IMR-90 (cell line): Measurements from ENCODE around the gene TIMM21. TPM values are rescaled to one million over a fixed set of nuclear protein-coding genes. Genes with fewer than 3 reads are reported as not detected.

ENCODE experiments used
- ATAC-seq: fragments of 200-7000 bp; cut with Tn5 transposase; 2 replicates; pipeline ENCODE4 v1.9.1; 2020; ENCODE audit warnings: low read depth, mild to moderate bottlenecking, moderate library complexity
- BruUV-seq: library from RNA; stranded (reverse); fragments of 400-500 nt; replicated peaks from 2 replicates; lab custom pipeline; 2021; lab: Mats Ljungman, UMichigan
- CTCF ChIA-PET: fragments of 300-600 bp; formaldehyde crosslinking; extraction: SDS; loops from one replicate; lab custom pipeline; 2021; ENCODE audit warnings: antibody characterized with exemption; lab: Yijun Ruan, JAX
- POLR2A ChIA-PET: fragments of 300-600 bp; sonication (Branson Sonifier 250); formaldehyde crosslinking; loops from one replicate; lab custom pipeline; 2022; ENCODE audit warnings: antibody characterized with exemption; ENCODE audit not compliant: unreplicated experiment; lab: Charles Lee
- DNase-seq: peaks from one replicate; pipeline ENCODE4 v3.0.0; 2013
- H2AFZ ChIP-seq: replicated peaks from 2 replicates; pipeline ENCODE3; 2013; ENCODE audit warnings: low read length, mild to moderate bottlenecking; ENCODE audit not compliant: poor library complexity
- H2AK5ac ChIP-seq: 2 replicates; pipeline ENCODE4 v1.6.1; 2013; ENCODE audit warnings: low read depth, low read length, inconsistent platforms
- H2AK9ac ChIP-seq: replicated peaks from 2 replicates; pipeline ENCODE3; 2013; ENCODE audit warnings: mild to moderate bottlenecking, low read depth, low read length, moderate library complexity; ENCODE audit not compliant: poor library complexity
- H2BK120ac ChIP-seq: 2 replicates; pipeline ENCODE4 v1.6.1; 2013; ENCODE audit warnings: low read depth, low read length, inconsistent platforms
- H2BK15ac ChIP-seq: 3 replicates; pipeline ENCODE4 v1.6.1; 2013; ENCODE audit warnings: low read depth, low read length, inconsistent platforms
- H2BK20ac ChIP-seq: 2 replicates; pipeline ENCODE4 v1.6.1; 2013; ENCODE audit warnings: low read depth, mild to moderate bottlenecking, inconsistent platforms, low read length, moderate library complexity
- H2BK5ac ChIP-seq: 2 replicates; pipeline ENCODE4 v1.6.1; 2013; ENCODE audit warnings: mild to moderate bottlenecking, low read depth, low read length, inconsistent platforms; ENCODE audit not compliant: poor library complexity, severe bottlenecking
- H3K14ac ChIP-seq: replicated peaks from 2 replicates; pipeline ENCODE4 v1.6.1; 2013; ENCODE audit warnings: low read depth, low read length, inconsistent platforms
- H3K18ac ChIP-seq: 2 replicates; pipeline ENCODE4 v1.6.1; 2013; ENCODE audit warnings: low read depth, low read length, control low read depth
- H3K23ac ChIP-seq: 2 replicates; pipeline ENCODE4 v1.6.1; 2013; ENCODE audit warnings: low read depth, low read length, inconsistent platforms
- H3K27ac ChIP-seq: 2 replicates; pipeline ENCODE4 v1.5.1; 2013; ENCODE audit warnings: mild to moderate bottlenecking, control low read depth, low read length; ENCODE audit not compliant: insufficient read depth
- H3K27me3 ChIP-seq: 2 replicates; pipeline ENCODE4 v1.6.1; 2013; ENCODE audit warnings: low read length; ENCODE audit not compliant: control insufficient read depth, insufficient read depth
- H3K36me3 ChIP-seq: 2 replicates; pipeline ENCODE4 v1.6.1; 2013; ENCODE audit warnings: low read length, mixed read lengths; ENCODE audit not compliant: control insufficient read depth, insufficient read depth
- H3K4ac ChIP-seq: 2 replicates; pipeline ENCODE4 v1.6.1; 2013; ENCODE audit warnings: low read depth, low read length, inconsistent platforms
- H3K4me1 ChIP-seq: 2 replicates; pipeline ENCODE4 v1.6.1; 2013; ENCODE audit warnings: low read length, mixed read lengths; ENCODE audit not compliant: control insufficient read depth, insufficient read depth
- H3K4me2 ChIP-seq: 2 replicates; pipeline ENCODE4 v1.6.1; 2013; ENCODE audit warnings: low read depth, mild to moderate bottlenecking, control low read depth, low read length, moderate library complexity
- H3K4me3 ChIP-seq: 2 replicates; pipeline ENCODE4 v1.5.1; 2013; ENCODE audit warnings: low read depth, mild to moderate bottlenecking, control low read depth, low read length, moderate library complexity; ENCODE audit not compliant: insufficient read depth
- H3K56ac ChIP-seq: 2 replicates; pipeline ENCODE4 v1.6.1; 2013; ENCODE audit warnings: low read length, inconsistent platforms; ENCODE audit not compliant: insufficient read depth; ENCODE audit errors: extremely low read depth
- H3K79me1 ChIP-seq, 2 experiments: 2 replicates each; pipeline ENCODE4 v1.6.1; 2013; ENCODE audit warnings: low read length in 2 of 2, inconsistent platforms in 1 of 2, low read depth in 1 of 2
- H3K9ac ChIP-seq: 2 replicates; pipeline ENCODE4 v1.6.1; 2013; ENCODE audit warnings: low read depth, low read length, control low read depth
- H3K9me1 ChIP-seq: 2 replicates; pipeline ENCODE4 v1.6.1; 2013; ENCODE audit warnings: low read length, inconsistent platforms; ENCODE audit not compliant: insufficient read depth
- H3K9me3 ChIP-seq: 2 replicates; pipeline ENCODE4 v1.6.1; 2013; ENCODE audit warnings: low read length; ENCODE audit not compliant: control insufficient read depth, insufficient read depth
- H4K20me1 ChIP-seq: 2 replicates; pipeline ENCODE4 v1.6.1; 2013; ENCODE audit warnings: low read length, inconsistent platforms; ENCODE audit not compliant: insufficient read depth
- H4K5ac ChIP-seq: 2 replicates; pipeline ENCODE4 v1.6.1; 2013; ENCODE audit warnings: mild to moderate bottlenecking, low read depth, low read length, control low read depth
- H4K8ac ChIP-seq, 2 experiments: 2 replicates each; pipeline ENCODE4 v1.6.1; 2013; ENCODE audit warnings: low read depth in 2 of 2, low read length in 2 of 2, control low read depth in 1 of 2, inconsistent platforms in 1 of 2
- H4K91ac ChIP-seq: 2 replicates; pipeline ENCODE4 v1.6.1; 2013; ENCODE audit warnings: low read depth, low read length, inconsistent platforms; ENCODE audit not compliant: insufficient read depth
- CHD1 ChIP-seq: IDR thresholded peaks from 2 replicates; pipeline ENCODE4 v1.6.1; 2012; ENCODE audit warnings: low read depth, low read length, improper control_type of control experiment
- MAFK ChIP-seq: IDR thresholded peaks from 2 replicates; pipeline ENCODE4 v1.6.1; 2012; ENCODE audit warnings: low read depth, low read length, improper control_type of control experiment
- MAZ ChIP-seq: IDR thresholded peaks from 2 replicates; pipeline ENCODE4 v1.6.1; 2012; ENCODE audit warnings: low read depth, mild to moderate bottlenecking, low read length, improper control_type of control experiment, moderate library complexity, borderline replicate concordance
- RCOR1 ChIP-seq: IDR thresholded peaks from 2 replicates; pipeline ENCODE4 v1.6.1; 2012; ENCODE audit warnings: mild to moderate bottlenecking, low read length, improper control_type of control experiment; ENCODE audit not compliant: insufficient replicate concordance
- RFX5 ChIP-seq: IDR thresholded peaks from 2 replicates; pipeline ENCODE4 v1.8.0; 2012; ENCODE audit warnings: low read depth, mild to moderate bottlenecking, low read length, moderate library complexity
- WGBS, 2 experiments: methylation state at CpG; one replicate each; pipeline versions ENCODE4 v1.1.5 to v1.1.7; 2013; ENCODE audit warnings: missing lambda C conversion rate in 2 of 2; ENCODE audit not compliant: insufficient read length in 1 of 2; ENCODE audit errors: extremely low coverage in 2 of 2; 5-methylcytosine and 5-hydroxymethylcytosine counted together
- dilution Hi-C: fragments of 300-500 bp; cut with HindIII; formaldehyde crosslinking; loops from one replicate; pipeline ENCODE4 v1.14.3; 2018; ENCODE audit warnings: low sequenced_read_pairs; ENCODE audit not compliant: unreplicated experiment
- in situ Hi-C: fragments of 300-500 bp; cut with MboI; formaldehyde crosslinking; loops from 3 replicates; pipeline ENCODE4 v1.14.3; 2019; ENCODE audit warnings: low sequenced_read_pairs, inconsistent platforms, mixed read lengths
- intact Hi-C: fragments of 100-400 bp; cut with micrococcal nuclease; formaldehyde crosslinking; loops from 2 replicates; pipeline ENCODE4 v1.10.0; 2022
- polyA plus RNA-seq, 3 experiments: library from polyadenylated mRNA; depleted of rRNA; stranded (reverse); fragments of >200 nt; gene quantifications; 2 replicates each; pipeline ENCODE4 v1.2.3, GENCODE V29; 2012; ENCODE audit warnings: low replicate concordance in 1 of 3
- total RNA-seq: library from RNA; depleted of rRNA; stranded (reverse); fragments of >200 nt; gene quantifications from 2 replicates; pipeline ENCODE4 v1.2.3, GENCODE V29; 2012
- TF ChIP-seq, protein P1 (sequence below): fragments of 150-350 bp; IDR thresholded peaks from 2 replicates; pipeline ENCODE4 v1.6.1; 2016; ENCODE audit warnings: low read depth, mild to moderate bottlenecking, low read length, moderate library complexity, borderline replicate concordance
- TF ChIP-seq, protein P2 (sequence below): conservative IDR thresholded peaks from 2 replicates; pipeline ENCODE4 v1.5.1; 2012; ENCODE audit warnings: mild to moderate bottlenecking, low read depth, low read length, improper control_type of control experiment

The TIMM21 gene
- total and polyA plus RNA-seq, 2 of the 4 experiments (the other 2 are of a cell fraction) = 42.8 to 52.7 TPM

DNA sequence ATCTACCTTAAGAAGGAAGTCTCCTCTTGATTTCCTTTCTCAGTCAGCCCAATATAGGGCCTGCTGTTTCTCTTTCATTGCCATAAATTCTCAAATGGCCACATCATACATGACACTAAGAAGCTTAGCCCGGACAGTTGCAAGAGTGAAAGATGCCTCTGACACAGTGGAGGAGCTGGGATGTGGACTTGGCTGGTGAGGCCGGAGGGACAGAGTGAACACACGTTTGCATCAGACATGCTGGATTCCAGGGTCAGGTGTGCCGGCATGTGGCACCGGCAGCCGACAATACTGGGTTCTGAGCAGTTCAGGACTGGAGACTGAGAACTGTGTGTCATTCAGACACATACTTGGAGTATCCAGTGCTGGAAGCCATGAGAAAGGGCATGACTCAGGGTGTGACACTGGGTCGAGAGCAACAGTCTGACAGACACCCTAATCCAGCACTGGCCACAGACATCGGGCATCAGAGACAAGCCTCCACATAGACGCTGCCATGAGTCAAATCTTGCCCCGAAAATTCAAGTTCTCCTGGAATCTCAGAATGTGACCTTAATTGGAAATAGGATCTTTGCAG lies 31.4 kb downstream of the TIMM21 start:
- TF ChIP-seq CHD1 = no peak
- no peak for TF ChIP-seq MAZ
- TF ChIP-seq, protein P1, sequence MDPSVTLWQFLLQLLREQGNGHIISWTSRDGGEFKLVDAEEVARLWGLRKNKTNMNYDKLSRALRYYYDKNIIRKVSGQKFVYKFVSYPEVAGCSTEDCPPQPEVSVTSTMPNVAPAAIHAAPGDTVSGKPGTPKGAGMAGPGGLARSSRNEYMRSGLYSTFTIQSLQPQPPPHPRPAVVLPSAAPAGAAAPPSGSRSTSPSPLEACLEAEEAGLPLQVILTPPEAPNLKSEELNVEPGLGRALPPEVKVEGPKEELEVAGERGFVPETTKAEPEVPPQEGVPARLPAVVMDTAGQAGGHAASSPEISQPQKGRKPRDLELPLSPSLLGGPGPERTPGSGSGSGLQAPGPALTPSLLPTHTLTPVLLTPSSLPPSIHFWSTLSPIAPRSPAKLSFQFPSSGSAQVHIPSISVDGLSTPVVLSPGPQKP = no peak
- TF ChIP-seq, protein P2, sequence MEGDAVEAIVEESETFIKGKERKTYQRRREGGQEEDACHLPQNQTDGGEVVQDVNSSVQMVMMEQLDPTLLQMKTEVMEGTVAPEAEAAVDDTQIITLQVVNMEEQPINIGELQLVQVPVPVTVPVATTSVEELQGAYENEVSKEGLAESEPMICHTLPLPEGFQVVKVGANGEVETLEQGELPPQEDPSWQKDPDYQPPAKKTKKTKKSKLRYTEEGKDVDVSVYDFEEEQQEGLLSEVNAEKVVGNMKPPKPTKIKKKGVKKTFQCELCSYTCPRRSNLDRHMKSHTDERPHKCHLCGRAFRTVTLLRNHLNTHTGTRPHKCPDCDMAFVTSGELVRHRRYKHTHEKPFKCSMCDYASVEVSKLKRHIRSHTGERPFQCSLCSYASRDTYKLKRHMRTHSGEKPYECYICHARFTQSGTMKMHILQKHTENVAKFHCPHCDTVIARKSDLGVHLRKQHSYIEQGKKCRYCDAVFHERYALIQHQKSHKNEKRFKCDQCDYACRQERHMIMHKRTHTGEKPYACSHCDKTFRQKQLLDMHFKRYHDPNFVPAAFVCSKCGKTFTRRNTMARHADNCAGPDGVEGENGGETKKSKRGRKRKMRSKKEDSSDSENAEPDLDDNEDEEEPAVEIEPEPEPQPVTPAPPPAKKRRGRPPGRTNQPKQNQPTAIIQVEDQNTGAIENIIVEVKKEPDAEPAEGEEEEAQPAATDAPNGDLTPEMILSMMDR = no peak
- TF ChIP-seq RCOR1 = no peak
- TF ChIP-seq MAFK = no peak
- TF ChIP-seq RFX5 = no peak
- no peak overlapping the region for H4K8ac ChIP-seq
- H3K14ac ChIP-seq = no peak overlapping the region
- DNase-seq = no peak
- no peak for ATAC-seq
- dilution Hi-C loops (no loop called here), in situ Hi-C loops (no loop called here), intact Hi-C loops (no loop called here)
- H3K9me3 ChIP-seq = peaks cover 6% of the 10 kb centered on the region
- H3K27me3 ChIP-seq = peaks cover 38% of the 10 kb centered on the region
- CTCF ChIA-PET = no interaction called here
- no peak overlapping the region for H2BK15ac ChIP-seq
- no peak overlapping the region for H4K5ac ChIP-seq
- no peaks in the 10 kb centered on the region for H3K4me1 ChIP-seq
- H3K18ac ChIP-seq = no peak overlapping the region
- no peak overlapping the region for H2BK5ac ChIP-seq
- no peak overlapping the region for H3K23ac ChIP-seq
- H2AK9ac ChIP-seq = no peak overlapping the region
- no peak overlapping the region for H3K27ac ChIP-seq
- BruUV-seq = no TSS peak
- H2BK120ac ChIP-seq = no peak overlapping the region
- H4K20me1 ChIP-seq = no peaks in the 10 kb centered on the region
- no peak overlapping the region for H3K56ac ChIP-seq
- no peak overlapping the region for H2BK20ac ChIP-seq
- 69% methylated on average over 8 of the region's 10 CpGs; no CpG with 5 or more reads in 1 of the 2 experiments for WGBS, 2 experiments
- no peaks in the 10 kb centered on the region for H3K36me3 ChIP-seq
- H3K4ac ChIP-seq = no peak overlapping the region
- no peak overlapping the region for H3K4me2 ChIP-seq
- no peak overlapping the region for H4K91ac ChIP-seq
- no peak overlapping the region for H3K4me3 ChIP-seq
- no peaks in the 10 kb centered on the region for H3K79me1 ChIP-seq
- H2AK5ac ChIP-seq = no peak overlapping the region
- H3K9ac ChIP-seq = no peak overlapping the region
- no peaks in the 10 kb centered on the region for H3K9me1 ChIP-seq
- no peak overlapping the region for H2AFZ ChIP-seq
- POLR2A ChIA-PET = no interaction called here
